IMR-90 (cell line): ENCODE results near the gene HCAR3. TPM values are rescaled to one million over a fixed set of nuclear protein-coding genes. Genes with fewer than 3 reads are reported as not detected.

Experiments
- ATAC-seq: fragments of 200-7000 bp; cut with Tn5 transposase; 2 replicates; pipeline ENCODE4 v1.9.1; 2020; ENCODE audit warnings: low read depth, mild to moderate bottlenecking, moderate library complexity
- BruUV-seq: library from RNA; stranded (reverse); fragments of 400-500 nt; replicated peaks from 2 replicates; lab custom pipeline; 2021; lab: Mats Ljungman, UMichigan
- CTCF ChIA-PET: fragments of 300-600 bp; formaldehyde crosslinking; extraction: SDS; loops from one replicate; lab custom pipeline; 2021; ENCODE audit warnings: antibody characterized with exemption; lab: Yijun Ruan, JAX
- POLR2A ChIA-PET: fragments of 300-600 bp; sonication (Branson Sonifier 250); formaldehyde crosslinking; loops from one replicate; lab custom pipeline; 2022; ENCODE audit warnings: antibody characterized with exemption; ENCODE audit not compliant: unreplicated experiment; lab: Charles Lee
- DNase-seq: peaks from one replicate; pipeline ENCODE4 v3.0.0; 2013
- H2AFZ ChIP-seq: replicated peaks from 2 replicates; pipeline ENCODE3; 2013; ENCODE audit warnings: low read length, mild to moderate bottlenecking; ENCODE audit not compliant: poor library complexity
- H2AK5ac ChIP-seq: 2 replicates; pipeline ENCODE4 v1.6.1; 2013; ENCODE audit warnings: low read depth, low read length, inconsistent platforms
- H2AK9ac ChIP-seq: replicated peaks from 2 replicates; pipeline ENCODE3; 2013; ENCODE audit warnings: mild to moderate bottlenecking, low read depth, low read length, moderate library complexity; ENCODE audit not compliant: poor library complexity
- H2BK120ac ChIP-seq: 2 replicates; pipeline ENCODE4 v1.6.1; 2013; ENCODE audit warnings: low read depth, low read length, inconsistent platforms
- H2BK15ac ChIP-seq: 3 replicates; pipeline ENCODE4 v1.6.1; 2013; ENCODE audit warnings: low read depth, low read length, inconsistent platforms
- H2BK20ac ChIP-seq: 2 replicates; pipeline ENCODE4 v1.6.1; 2013; ENCODE audit warnings: low read depth, mild to moderate bottlenecking, inconsistent platforms, low read length, moderate library complexity
- H2BK5ac ChIP-seq: 2 replicates; pipeline ENCODE4 v1.6.1; 2013; ENCODE audit warnings: mild to moderate bottlenecking, low read depth, low read length, inconsistent platforms; ENCODE audit not compliant: poor library complexity, severe bottlenecking
- H3K14ac ChIP-seq: replicated peaks from 2 replicates; pipeline ENCODE4 v1.6.1; 2013; ENCODE audit warnings: low read depth, low read length, inconsistent platforms
- H3K18ac ChIP-seq: 2 replicates; pipeline ENCODE4 v1.6.1; 2013; ENCODE audit warnings: low read depth, low read length, control low read depth
- H3K23ac ChIP-seq: 2 replicates; pipeline ENCODE4 v1.6.1; 2013; ENCODE audit warnings: low read depth, low read length, inconsistent platforms
- H3K27ac ChIP-seq: 2 replicates; pipeline ENCODE4 v1.5.1; 2013; ENCODE audit warnings: mild to moderate bottlenecking, control low read depth, low read length; ENCODE audit not compliant: insufficient read depth
- H3K27me3 ChIP-seq: 2 replicates; pipeline ENCODE4 v1.6.1; 2013; ENCODE audit warnings: low read length; ENCODE audit not compliant: control insufficient read depth, insufficient read depth
- H3K36me3 ChIP-seq: 2 replicates; pipeline ENCODE4 v1.6.1; 2013; ENCODE audit warnings: low read length, mixed read lengths; ENCODE audit not compliant: control insufficient read depth, insufficient read depth
- H3K4ac ChIP-seq: 2 replicates; pipeline ENCODE4 v1.6.1; 2013; ENCODE audit warnings: low read depth, low read length, inconsistent platforms
- H3K4me1 ChIP-seq: 2 replicates; pipeline ENCODE4 v1.6.1; 2013; ENCODE audit warnings: low read length, mixed read lengths; ENCODE audit not compliant: control insufficient read depth, insufficient read depth
- H3K4me2 ChIP-seq: 2 replicates; pipeline ENCODE4 v1.6.1; 2013; ENCODE audit warnings: low read depth, mild to moderate bottlenecking, control low read depth, low read length, moderate library complexity
- H3K4me3 ChIP-seq: 2 replicates; pipeline ENCODE4 v1.5.1; 2013; ENCODE audit warnings: low read depth, mild to moderate bottlenecking, control low read depth, low read length, moderate library complexity; ENCODE audit not compliant: insufficient read depth
- H3K56ac ChIP-seq: 2 replicates; pipeline ENCODE4 v1.6.1; 2013; ENCODE audit warnings: low read length, inconsistent platforms; ENCODE audit not compliant: insufficient read depth; ENCODE audit errors: extremely low read depth
- H3K79me1 ChIP-seq, 2 experiments: 2 replicates each; pipeline ENCODE4 v1.6.1; 2013; ENCODE audit warnings: low read length in 2 of 2, inconsistent platforms in 1 of 2, low read depth in 1 of 2
- H3K9ac ChIP-seq: 2 replicates; pipeline ENCODE4 v1.6.1; 2013; ENCODE audit warnings: low read depth, low read length, control low read depth
- H3K9me1 ChIP-seq: 2 replicates; pipeline ENCODE4 v1.6.1; 2013; ENCODE audit warnings: low read length, inconsistent platforms; ENCODE audit not compliant: insufficient read depth
- H3K9me3 ChIP-seq: 2 replicates; pipeline ENCODE4 v1.6.1; 2013; ENCODE audit warnings: low read length; ENCODE audit not compliant: control insufficient read depth, insufficient read depth
- H4K20me1 ChIP-seq: 2 replicates; pipeline ENCODE4 v1.6.1; 2013; ENCODE audit warnings: low read length, inconsistent platforms; ENCODE audit not compliant: insufficient read depth
- H4K5ac ChIP-seq: 2 replicates; pipeline ENCODE4 v1.6.1; 2013; ENCODE audit warnings: mild to moderate bottlenecking, low read depth, low read length, control low read depth
- H4K8ac ChIP-seq, 2 experiments: 2 replicates each; pipeline ENCODE4 v1.6.1; 2013; ENCODE audit warnings: low read depth in 2 of 2, low read length in 2 of 2, control low read depth in 1 of 2, inconsistent platforms in 1 of 2
- H4K91ac ChIP-seq: 2 replicates; pipeline ENCODE4 v1.6.1; 2013; ENCODE audit warnings: low read depth, low read length, inconsistent platforms; ENCODE audit not compliant: insufficient read depth
- BHLHE40 ChIP-seq: fragments of 150-350 bp; IDR thresholded peaks from 2 replicates; pipeline ENCODE4 v1.6.1; 2016; ENCODE audit warnings: mild to moderate bottlenecking, low read depth, low read length
- MAFK ChIP-seq: IDR thresholded peaks from 2 replicates; pipeline ENCODE4 v1.6.1; 2012; ENCODE audit warnings: low read depth, low read length, improper control_type of control experiment
- MAZ ChIP-seq: IDR thresholded peaks from 2 replicates; pipeline ENCODE4 v1.6.1; 2012; ENCODE audit warnings: low read depth, mild to moderate bottlenecking, low read length, improper control_type of control experiment, moderate library complexity, borderline replicate concordance
- POLR2A ChIP-seq: IDR thresholded peaks from 2 replicates; pipeline ENCODE4 v1.6.1; 2012; ENCODE audit warnings: mild to moderate bottlenecking, low read depth, low read length
- RAD21 ChIP-seq: IDR thresholded peaks from 2 replicates; pipeline ENCODE4 v1.6.1; 2012; ENCODE audit warnings: low read length, improper control_type of control experiment
- WGBS, 2 experiments: methylation state at CpG; one replicate each; pipeline versions ENCODE4 v1.1.5 to v1.1.7; 2013; ENCODE audit warnings: missing lambda C conversion rate in 2 of 2; ENCODE audit not compliant: insufficient read length in 1 of 2; ENCODE audit errors: extremely low coverage in 2 of 2; 5-methylcytosine and 5-hydroxymethylcytosine counted together
- dilution Hi-C: fragments of 300-500 bp; cut with HindIII; formaldehyde crosslinking; loops from one replicate; pipeline ENCODE4 v1.14.3; 2018; ENCODE audit warnings: low sequenced_read_pairs; ENCODE audit not compliant: unreplicated experiment
- in situ Hi-C: fragments of 300-500 bp; cut with MboI; formaldehyde crosslinking; loops from 3 replicates; pipeline ENCODE4 v1.14.3; 2019; ENCODE audit warnings: low sequenced_read_pairs, inconsistent platforms, mixed read lengths
- intact Hi-C: fragments of 100-400 bp; cut with micrococcal nuclease; formaldehyde crosslinking; loops from 2 replicates; pipeline ENCODE4 v1.10.0; 2022
- polyA plus RNA-seq, 3 experiments: library from polyadenylated mRNA; depleted of rRNA; stranded (reverse); fragments of >200 nt; gene quantifications; 2 replicates each; pipeline ENCODE4 v1.2.3, GENCODE V29; 2012; ENCODE audit warnings: low replicate concordance in 1 of 3
- total RNA-seq: library from RNA; depleted of rRNA; stranded (reverse); fragments of >200 nt; gene quantifications from 2 replicates; pipeline ENCODE4 v1.2.3, GENCODE V29; 2012

HCAR3 gene
- total and polyA plus RNA-seq, 2 of the 4 experiments (the other 2 are of a cell fraction) = not detected

GRCh38 chr12:122686538-122686937 lies 30.1 kb downstream of the HCAR3 start:
- WGBS, 2 experiments = 100% methylated on average over 1 of the region's 3 CpGs; no CpG with 5 or more reads in 1 of the 2 experiments
- in situ Hi-C loops = no loop called here

More at GRCh38 chr12:122686538-122686937, 30.1 kb downstream of the HCAR3 start:
- no peak overlapping the region for H3K18ac ChIP-seq
- ChIA-PET CTCF (interaction anchor here (0.6 kb wide), 1 partner anchor 87 kb away, joined by 5 read pairs; no protein-coding TSS in a partner anchor), POLR2A (no interaction called here)
- no peaks in the 10 kb centered on the region for H3K9me3 ChIP-seq
- no peak overlapping the region for H3K14ac ChIP-seq
- H4K91ac ChIP-seq = no peak overlapping the region
- no peaks in the 10 kb centered on the region for H4K20me1 ChIP-seq
- H2BK5ac ChIP-seq = no peak overlapping the region
- DNase-seq (no peak), ATAC-seq (no peak)
- H3K36me3 ChIP-seq = no peaks in the 10 kb centered on the region
- no peak overlapping the region for H3K4me3 ChIP-seq
- H3K4me2 ChIP-seq = no peak overlapping the region
- no peak overlapping the region for H2BK20ac ChIP-seq
- H4K8ac ChIP-seq = no peak overlapping the region
- BruUV-seq = no TSS peak
- dilution Hi-C loops = no loop called here
- H4K5ac ChIP-seq = no peak overlapping the region
- no peak overlapping the region for H2AK9ac ChIP-seq
- H2BK15ac ChIP-seq = no peak overlapping the region
- no peak overlapping the region for H2BK120ac ChIP-seq
- no peak overlapping the region for H3K4ac ChIP-seq
- H3K79me1 ChIP-seq = no peaks in the 10 kb centered on the region
- H3K56ac ChIP-seq = no peak overlapping the region
- H3K27ac ChIP-seq = no peak overlapping the region
- H2AK5ac ChIP-seq = no peak overlapping the region
- no peak for TF ChIP-seq MAFK
- no peak for TF ChIP-seq BHLHE40
- no peak for TF ChIP-seq RAD21
- TF ChIP-seq POLR2A = no peak
- no peak for TF ChIP-seq MAZ
- H2AFZ ChIP-seq = no peak overlapping the region
- no peaks in the 10 kb centered on the region; the same call in 1 of the 2 replicates for H3K9me1 ChIP-seq
- intact Hi-C loops = no loop called here
- no peaks in the 10 kb centered on the region for H3K27me3 ChIP-seq
- no peak overlapping the region for H3K9ac ChIP-seq
- H3K4me1 ChIP-seq = 0 out of 2 replicates have a peak, but pooled peaks cover 4% of the 10 kb centered on the region
- no peak overlapping the region for H3K23ac ChIP-seq
